ENCODE measurements around the gene RPAIN.

RPAIN gene

GRCh38 chr17:5464717-5465507 lies 44.9 kb downstream of the RPAIN start:
- no peak overlapping the region for H3K27ac ChIP-seq (ENCODE audit: low read depth, low read length)
- no peak overlapping the region for H3K9ac ChIP-seq (ENCODE audit: low read depth, low read length)
- H3K4me1 ChIP-seq (ENCODE audit: control insufficient read depth, insufficient read depth, low read length): peaks cover 6% of the 10 kb centered on the region
- peaks cover 35% of the 10 kb centered on the region for H3K36me3 ChIP-seq (ENCODE audit: control insufficient read depth, insufficient read depth, low read length)
- no peaks in the 10 kb centered on the region for H3K27me3 ChIP-seq (ENCODE audit: control insufficient read depth, insufficient read depth, low read length)
- H3K4me3 ChIP-seq (ENCODE audit: low read depth, low read length): no peak overlapping the region
- no peaks in the 10 kb centered on the region for H3K9me3 ChIP-seq (ENCODE audit: control insufficient read depth, insufficient read depth, low read length)

GRCh38 chr17:5466295-5466694 lies 46.3 kb downstream of the RPAIN start:
- no peak overlapping the region for H3K9ac ChIP-seq (ENCODE audit: low read depth, low read length)
- peak overlapping the region; percentile 91 for H3K4me3 ChIP-seq (ENCODE audit: low read depth, low read length)

GRCh38 chr17:5467416-5467815 lies 47.4 kb downstream of the RPAIN start:
- H3K36me3 ChIP-seq (ENCODE audit: control insufficient read depth, insufficient read depth, low read length): peaks cover 22% of the 10 kb centered on the region
- H3K27ac ChIP-seq (ENCODE audit: low read depth, low read length): no peak overlapping the region
- H3K27me3 ChIP-seq (ENCODE audit: control insufficient read depth, insufficient read depth, low read length): no peaks in the 10 kb centered on the region
- H3K9me3 ChIP-seq (ENCODE audit: control insufficient read depth, insufficient read depth, low read length): no peaks in the 10 kb centered on the region
- peak overlapping the region; percentile 78; the same call in 1 of the 2 replicates for H3K9ac ChIP-seq (ENCODE audit: low read depth, low read length)
- peak overlapping the region; percentile 91 for H3K4me3 ChIP-seq (ENCODE audit: low read depth, low read length)
- peaks cover 6% of the 10 kb centered on the region for H3K4me1 ChIP-seq (ENCODE audit: control insufficient read depth, insufficient read depth, low read length)

More at GRCh38 chr17:5466295-5466694, 46.3 kb downstream of the RPAIN start:
- H3K27me3 ChIP-seq (ENCODE audit: control insufficient read depth, insufficient read depth, low read length): no peaks in the 10 kb centered on the region
- H3K9me3 ChIP-seq (ENCODE audit: control insufficient read depth, insufficient read depth, low read length): no peaks in the 10 kb centered on the region
- no peak overlapping the region for H3K27ac ChIP-seq (ENCODE audit: low read depth, low read length)
- peaks cover 6% of the 10 kb centered on the region for H3K4me1 ChIP-seq (ENCODE audit: control insufficient read depth, insufficient read depth, low read length)
- peaks cover 22% of the 10 kb centered on the region for H3K36me3 ChIP-seq (ENCODE audit: control insufficient read depth, insufficient read depth, low read length)

- Histone ChIP-seq H3K36me3 (ENCODE audit: control insufficient read depth, insufficient read depth, low read length) (peaks cover 23% of the 10 kb centered on the region), H3K4me3 (ENCODE audit: low read depth, low read length) (peak overlapping the region; percentile 91), H3K9ac (ENCODE audit: low read depth, low read length) (peak overlapping the region; percentile 78), H3K27me3 (ENCODE audit: control insufficient read depth, insufficient read depth, low read length) (no peaks in the 10 kb centered on the region), H3K27ac (ENCODE audit: low read depth, low read length) (peak overlapping the region; percentile 83), H3K9me3 (ENCODE audit: control insufficient read depth, insufficient read depth, low read length) (no peaks in the 10 kb centered on the region), H3K4me1 (ENCODE audit: control insufficient read depth, insufficient read depth, low read length) (peaks cover 6% of the 10 kb centered on the region)
Observed at GRCh38 chr17:5468075-5468473, 48.1 kb downstream of the RPAIN start.

- no peak overlapping the region for H3K9ac ChIP-seq (ENCODE audit: low read depth, low read length)
- H3K4me1 ChIP-seq (ENCODE audit: control insufficient read depth, insufficient read depth, low read length): no peaks in the 10 kb centered on the region
- H3K9me3 ChIP-seq (ENCODE audit: control insufficient read depth, insufficient read depth, low read length): no peaks in the 10 kb centered on the region
- H3K27ac ChIP-seq (ENCODE audit: low read depth, low read length): no peak overlapping the region
- peaks cover 52% of the 10 kb centered on the region for H3K36me3 ChIP-seq (ENCODE audit: control insufficient read depth, insufficient read depth, low read length)
- no peak overlapping the region for H3K4me3 ChIP-seq (ENCODE audit: low read depth, low read length)
- no peaks in the 10 kb centered on the region for H3K27me3 ChIP-seq (ENCODE audit: control insufficient read depth, insufficient read depth, low read length)
Observed at GRCh38 chr17:5472511-5472910, 52.5 kb downstream of the RPAIN start.

GRCh38 chr17:5473906-5474305 lies 53.9 kb downstream of the RPAIN start:
- Histone ChIP-seq H3K9me3 (ENCODE audit: control insufficient read depth, insufficient read depth, low read length) (no peaks in the 10 kb centered on the region), H3K27ac (ENCODE audit: low read depth, low read length) (no peak overlapping the region), H3K9ac (ENCODE audit: low read depth, low read length) (no peak overlapping the region), H3K27me3 (ENCODE audit: control insufficient read depth, insufficient read depth, low read length) (no peaks in the 10 kb centered on the region), H3K36me3 (ENCODE audit: control insufficient read depth, insufficient read depth, low read length) (peaks cover 66% of the 10 kb centered on the region), H3K4me3 (ENCODE audit: low read depth, low read length) (no peak overlapping the region), H3K4me1 (ENCODE audit: control insufficient read depth, insufficient read depth, low read length) (no peaks in the 10 kb centered on the region)

GRCh38 chr17:5478992-5479391 lies 59.0 kb downstream of the RPAIN start:
- no peaks in the 10 kb centered on the region for H3K9me3 ChIP-seq (ENCODE audit: control insufficient read depth, insufficient read depth, low read length)
- H3K27me3 ChIP-seq (ENCODE audit: control insufficient read depth, insufficient read depth, low read length): no peaks in the 10 kb centered on the region
- no peak overlapping the region for H3K9ac ChIP-seq (ENCODE audit: low read depth, low read length)
- H3K4me3 ChIP-seq (ENCODE audit: low read depth, low read length): no peak overlapping the region
- no peaks in the 10 kb centered on the region for H3K4me1 ChIP-seq (ENCODE audit: control insufficient read depth, insufficient read depth, low read length)
- no peak overlapping the region for H3K27ac ChIP-seq (ENCODE audit: low read depth, low read length)
- peaks cover 94% of the 10 kb centered on the region for H3K36me3 ChIP-seq (ENCODE audit: control insufficient read depth, insufficient read depth, low read length)

GRCh38 chr17:5480962-5481361 lies 61.0 kb downstream of the RPAIN start:
- Histone ChIP-seq H3K9me3 (ENCODE audit: control insufficient read depth, insufficient read depth, low read length) (no peaks in the 10 kb centered on the region), H3K36me3 (ENCODE audit: control insufficient read depth, insufficient read depth, low read length) (peaks cover 86% of the 10 kb centered on the region), H3K4me1 (ENCODE audit: control insufficient read depth, insufficient read depth, low read length) (peaks cover 5% of the 10 kb centered on the region; the same call in 1 of the 2 replicates), H3K9ac (ENCODE audit: low read depth, low read length) (no peak overlapping the region), H3K4me3 (ENCODE audit: low read depth, low read length) (no peak overlapping the region), H3K27me3 (ENCODE audit: control insufficient read depth, insufficient read depth, low read length) (no peaks in the 10 kb centered on the region), H3K27ac (ENCODE audit: low read depth, low read length) (no peak overlapping the region)

- H3K36me3 ChIP-seq (ENCODE audit: control insufficient read depth, insufficient read depth, low read length): peaks cover 84% of the 10 kb centered on the region
- no peak overlapping the region for H3K9ac ChIP-seq (ENCODE audit: low read depth, low read length)
Observed at GRCh38 chr17:5481451-5481850, 61.5 kb downstream of the RPAIN start.

More at GRCh38 chr17:5481451-5481850, 61.5 kb downstream of the RPAIN start:
- Histone ChIP-seq H3K27me3 (ENCODE audit: control insufficient read depth, insufficient read depth, low read length) (no peaks in the 10 kb centered on the region), H3K4me1 (ENCODE audit: control insufficient read depth, insufficient read depth, low read length) (peaks cover 5% of the 10 kb centered on the region; the same call in 1 of the 2 replicates), H3K9me3 (ENCODE audit: control insufficient read depth, insufficient read depth, low read length) (no peaks in the 10 kb centered on the region), H3K4me3 (ENCODE audit: low read depth, low read length) (no peak overlapping the region), H3K27ac (ENCODE audit: low read depth, low read length) (no peak overlapping the region)
